ENCODE measurements around the gene WHRN.

WHRN gene

DNA sequence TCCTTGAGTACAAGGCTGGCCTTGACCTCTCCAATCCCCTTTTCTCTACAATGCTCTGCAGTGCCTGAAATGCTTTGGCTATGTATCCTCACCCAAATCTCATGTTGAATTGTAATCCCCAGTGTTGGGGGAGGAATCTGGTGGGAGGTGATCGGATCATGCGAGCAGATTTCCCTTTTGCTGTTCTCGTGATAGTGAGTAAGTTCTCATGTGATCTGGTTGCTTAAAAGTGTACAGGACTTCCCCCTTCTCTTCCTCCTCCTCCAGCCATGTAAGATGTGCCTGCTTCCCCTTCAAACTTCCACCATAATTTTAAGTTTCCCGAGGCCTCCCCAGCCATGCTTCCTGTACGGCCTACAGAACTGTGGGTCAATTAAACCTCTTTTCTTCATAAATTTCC, 89.0 kb downstream of the WHRN start:
- TF ChIP-seq, protein P1, sequence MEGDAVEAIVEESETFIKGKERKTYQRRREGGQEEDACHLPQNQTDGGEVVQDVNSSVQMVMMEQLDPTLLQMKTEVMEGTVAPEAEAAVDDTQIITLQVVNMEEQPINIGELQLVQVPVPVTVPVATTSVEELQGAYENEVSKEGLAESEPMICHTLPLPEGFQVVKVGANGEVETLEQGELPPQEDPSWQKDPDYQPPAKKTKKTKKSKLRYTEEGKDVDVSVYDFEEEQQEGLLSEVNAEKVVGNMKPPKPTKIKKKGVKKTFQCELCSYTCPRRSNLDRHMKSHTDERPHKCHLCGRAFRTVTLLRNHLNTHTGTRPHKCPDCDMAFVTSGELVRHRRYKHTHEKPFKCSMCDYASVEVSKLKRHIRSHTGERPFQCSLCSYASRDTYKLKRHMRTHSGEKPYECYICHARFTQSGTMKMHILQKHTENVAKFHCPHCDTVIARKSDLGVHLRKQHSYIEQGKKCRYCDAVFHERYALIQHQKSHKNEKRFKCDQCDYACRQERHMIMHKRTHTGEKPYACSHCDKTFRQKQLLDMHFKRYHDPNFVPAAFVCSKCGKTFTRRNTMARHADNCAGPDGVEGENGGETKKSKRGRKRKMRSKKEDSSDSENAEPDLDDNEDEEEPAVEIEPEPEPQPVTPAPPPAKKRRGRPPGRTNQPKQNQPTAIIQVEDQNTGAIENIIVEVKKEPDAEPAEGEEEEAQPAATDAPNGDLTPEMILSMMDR (IDR thresholded peaks at IDR 0.05; ENCODE audit: extremely low read depth, insufficient read depth, missing control alignments) = no peak
- in situ Hi-C loops (cut with MboI; ENCODE audit: low pct_unique_long_range_greater_than_20kb, low sequenced_read_pairs, unreplicated experiment) = loop anchor here (25.0 kb wide), 1 partner anchor 596 kb away; no protein-coding TSS in a partner anchor
- DNase-seq (ENCODE audit: low spot score) = no peak

DNA sequence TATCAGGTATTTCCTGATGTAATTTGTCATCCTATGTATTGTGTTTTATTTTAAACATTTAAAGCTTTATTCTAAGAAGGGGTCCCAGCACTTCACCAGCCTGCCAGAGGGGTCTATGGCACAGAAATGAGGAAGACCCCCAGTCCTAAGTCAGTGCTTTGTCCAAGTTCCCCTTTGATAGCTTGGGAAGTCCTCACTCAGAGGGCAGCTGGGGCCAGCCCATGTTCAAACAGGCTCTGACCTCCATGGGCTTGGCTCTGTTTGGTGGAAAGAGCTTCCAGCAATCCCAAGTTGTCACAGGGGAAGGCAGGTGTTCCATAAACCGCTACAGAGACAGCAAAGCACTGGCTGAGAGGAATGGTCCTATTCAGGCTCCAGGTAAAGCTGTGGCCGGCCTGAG, 90.9 kb downstream of the WHRN start:
- DNase-seq (ENCODE audit: low spot score) = no peak
- in situ Hi-C loops (cut with MboI; ENCODE audit: low pct_unique_long_range_greater_than_20kb, low sequenced_read_pairs, unreplicated experiment) = loop anchor here (25.0 kb wide), 1 partner anchor 598 kb away; no protein-coding TSS in a partner anchor
- TF ChIP-seq, protein P1 (IDR thresholded peaks at IDR 0.05; ENCODE audit: extremely low read depth, insufficient read depth, missing control alignments) = no peak

DNA sequence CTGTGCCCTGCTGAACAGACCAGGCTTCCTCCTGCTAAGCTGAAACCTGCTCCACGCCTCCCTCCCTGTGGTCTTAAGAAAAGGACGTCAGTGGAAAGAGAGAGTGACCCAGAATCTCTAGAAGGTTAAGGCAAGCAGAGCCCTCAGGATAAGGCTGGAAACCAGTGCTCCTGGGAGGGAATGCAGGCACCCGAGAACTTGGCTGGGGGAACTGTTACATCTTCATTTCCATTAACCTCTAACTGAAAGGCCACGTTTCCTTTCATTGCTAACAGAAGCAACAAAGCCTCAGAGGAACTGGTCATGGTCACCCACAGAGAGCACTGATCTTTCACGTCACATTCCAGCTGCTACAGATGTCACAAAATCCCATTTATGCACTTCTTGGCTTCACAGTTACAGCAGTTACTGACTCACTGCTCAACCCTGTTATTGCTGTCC, 91.4 kb downstream of the WHRN start:
- in situ Hi-C loops (cut with MboI; ENCODE audit: low pct_unique_long_range_greater_than_20kb, low sequenced_read_pairs, unreplicated experiment) = loop anchor here (25.0 kb wide), 1 partner anchor 598 kb away; no protein-coding TSS in a partner anchor
- TF ChIP-seq, protein P1 (IDR thresholded peaks at IDR 0.05; ENCODE audit: extremely low read depth, insufficient read depth, missing control alignments) = no peak
- no peak for DNase-seq (ENCODE audit: low spot score)

DNA sequence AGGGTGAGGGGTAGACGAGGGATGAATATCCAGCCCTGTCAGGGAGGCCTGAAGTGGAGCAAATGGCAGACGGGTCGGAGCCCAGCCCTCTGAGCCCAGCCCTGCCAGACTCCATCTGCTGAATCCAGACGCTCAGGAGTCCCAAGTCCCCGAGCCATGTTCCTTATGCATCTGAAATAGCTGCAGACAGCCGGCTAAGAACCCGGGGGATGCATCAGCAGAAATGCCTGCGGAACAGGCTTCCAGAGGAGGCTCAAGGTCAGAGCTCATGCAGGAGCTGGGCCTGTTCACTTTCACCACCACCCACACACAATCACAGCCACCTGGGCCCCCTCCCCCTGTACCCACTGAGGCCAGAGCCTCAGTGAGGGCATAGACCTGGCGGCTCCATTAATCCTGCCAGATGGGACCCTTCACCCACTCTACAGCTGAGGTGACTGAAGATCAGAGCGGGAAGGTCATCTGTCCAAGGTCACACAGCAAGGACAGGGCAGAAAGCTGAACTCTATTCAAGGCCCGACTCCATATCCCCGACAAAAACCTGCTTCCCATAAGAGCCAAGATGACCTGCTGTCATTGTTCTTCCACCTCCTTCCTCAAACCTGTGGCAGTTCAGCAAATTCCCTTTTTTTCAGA, 93.1 kb downstream of the WHRN start:
- no peak for DNase-seq (ENCODE audit: low spot score)
- TF ChIP-seq, protein P1 (IDR thresholded peaks at IDR 0.05; ENCODE audit: extremely low read depth, insufficient read depth, missing control alignments) = no peak
- in situ Hi-C loops (cut with MboI; ENCODE audit: low pct_unique_long_range_greater_than_20kb, low sequenced_read_pairs, unreplicated experiment) = loop anchor here (25.0 kb wide), 1 partner anchor 600 kb away; no protein-coding TSS in a partner anchor

DNA sequence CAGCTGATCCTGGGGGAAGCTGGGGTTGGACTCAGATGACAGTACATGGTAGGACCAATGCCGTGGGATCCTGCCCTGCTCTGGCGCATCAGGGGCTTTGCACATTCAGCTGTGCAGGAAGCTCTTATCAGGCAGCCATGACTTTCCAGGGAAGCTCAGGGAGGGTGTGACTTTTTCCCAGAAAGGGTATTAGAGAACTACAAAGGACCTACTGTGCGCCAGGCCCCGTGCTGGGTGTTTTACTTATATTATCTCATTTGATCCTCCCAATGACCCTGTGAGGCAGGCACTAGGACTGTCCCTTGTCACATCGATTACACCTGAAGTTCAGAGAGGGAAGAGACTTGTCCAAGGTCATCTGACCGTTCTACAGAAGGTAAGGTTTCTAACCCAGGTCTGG, 93.8 kb downstream of the WHRN start:
- no peak for DNase-seq (ENCODE audit: low spot score)
- TF ChIP-seq, protein P1 (IDR thresholded peaks at IDR 0.05; ENCODE audit: extremely low read depth, insufficient read depth, missing control alignments) = no peak
- in situ Hi-C loops (cut with MboI; ENCODE audit: low pct_unique_long_range_greater_than_20kb, low sequenced_read_pairs, unreplicated experiment) = loop anchor here (25.0 kb wide), 1 partner anchor 601 kb away; no protein-coding TSS in a partner anchor

DNA sequence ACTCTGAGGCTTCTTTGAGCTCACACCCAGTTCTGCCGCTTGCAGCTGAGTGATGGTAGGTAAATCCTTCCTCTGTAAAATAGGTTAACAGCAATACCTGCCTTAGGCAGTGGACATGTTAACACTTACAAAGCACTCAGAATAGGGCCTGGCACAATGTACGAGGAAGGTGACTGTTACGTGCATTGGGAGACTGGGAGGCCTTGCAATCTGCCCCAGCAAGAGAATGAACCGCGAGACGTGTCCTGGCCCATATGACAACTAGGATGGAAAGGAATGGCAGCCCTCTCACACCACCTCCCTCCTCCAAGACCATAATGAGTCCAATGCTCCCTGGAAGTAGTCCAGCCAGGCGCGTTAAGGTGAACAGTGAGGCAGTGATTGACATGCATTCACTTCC, 94.4 kb downstream of the WHRN start:
- DNase-seq (ENCODE audit: low spot score) = no peak
- in situ Hi-C loops (cut with MboI; ENCODE audit: low pct_unique_long_range_greater_than_20kb, low sequenced_read_pairs, unreplicated experiment) = loop anchor here (25.0 kb wide), 1 partner anchor 601 kb away; no protein-coding TSS in a partner anchor
- TF ChIP-seq, protein P1 (IDR thresholded peaks at IDR 0.05; ENCODE audit: extremely low read depth, insufficient read depth, missing control alignments) = no peak
